ENCODE results near the gene LRRC32. TPM values are rescaled to one million over a fixed set of nuclear protein-coding genes. Genes with fewer than 3 reads are reported as not detected.

The LRRC32 gene
- polyA plus RNA-seq, 1 donor (not counting 4 experiments of a cell fraction or from before 2014, with no cell fraction given) = not detected

GRCh38 chr11:76615950-76616349 is 54.6 kb downstream of the LRRC32 start:
- no peaks in the 10 kb centered on the region for H3K9me3 ChIP-seq (ENCODE audit: control insufficient read depth, low read depth, low read length)
- no peaks in the 10 kb centered on the region for H3K27me3 ChIP-seq (ENCODE audit: control insufficient read depth, extremely low read depth, insufficient read depth, low read length)
- TF ChIP-seq EZH2 (IDR thresholded peaks at IDR 0.05; ENCODE audit: low read length) (no peak), CTCF (optimal IDR thresholded peaks at IDR 0.05 in 1 of 3, IDR thresholded peaks at IDR 0.05 in 1 of 3, conservative IDR thresholded peaks at IDR 0.05 in 1 of 3; ENCODE audit: extremely low read depth in 1 of 3, insufficient read depth in 2 of 3, low read length in 3 of 3) (no peak)
- no peaks in the 10 kb centered on the region for H4K20me1 ChIP-seq (ENCODE audit: control insufficient read depth, extremely low read depth, insufficient read depth, low read length)
- no peaks in the 10 kb centered on the region for H3K9me1 ChIP-seq (ENCODE audit: control insufficient read depth, extremely low read depth, insufficient read depth, low read length)
- H3K4me2 ChIP-seq (ENCODE audit: control insufficient read depth, extremely low read depth, insufficient read depth, low read depth, low read length) = no peak overlapping the region
- no peak overlapping the region for H3K27ac ChIP-seq (ENCODE audit: control insufficient read depth, insufficient read depth, low read length)
- H3K36me3 ChIP-seq (ENCODE audit: control insufficient read depth in 2 of 2, extremely low read depth in 1 of 2, insufficient read depth in 2 of 2, low read length in 2 of 2) = no peaks in the 10 kb centered on the region
- H3K79me2 ChIP-seq (ENCODE audit: control insufficient read depth, insufficient read depth, low read length) = no peaks in the 10 kb centered on the region
- H3K9ac ChIP-seq (ENCODE audit: control insufficient read depth, extremely low read depth, insufficient read depth, low read length) = no peak overlapping the region
- no peak overlapping the region for H3K4me3 ChIP-seq (ENCODE audit: control insufficient read depth in 2 of 3, extremely low read depth in 1 of 3, insufficient read depth in 2 of 3, low read depth in 1 of 3, low read length in 3 of 3)
- peaks cover 12% of the 10 kb centered on the region for H3K4me1 ChIP-seq (ENCODE audit: control insufficient read depth, extremely low read depth, insufficient read depth, low read length)
- dilution Hi-C loops (cut with MboI; ENCODE audit: extremely low pct_ligation_motif_present, low sequenced_read_pairs) = no loop called here
- DNase-seq (ENCODE audit: low read depth, low spot score) (peak; percentile 9), FAIRE-seq (peak; percentile 57)
- peak overlapping the region; percentile 43 for H2AFZ ChIP-seq (ENCODE audit: control insufficient read depth, low read length)

GRCh38 chr11:76614471-76615179 is 55.9 kb downstream of the LRRC32 start:
- Histone ChIP-seq H3K27me3 (ENCODE audit: control insufficient read depth, extremely low read depth, insufficient read depth, low read length) (no peaks in the 10 kb centered on the region), H3K4me2 (ENCODE audit: control insufficient read depth, extremely low read depth, insufficient read depth, low read depth, low read length) (no peak overlapping the region), H2AFZ (ENCODE audit: control insufficient read depth, low read length) (no peak overlapping the region), H4K20me1 (ENCODE audit: control insufficient read depth, extremely low read depth, insufficient read depth, low read length) (no peaks in the 10 kb centered on the region), H3K9ac (ENCODE audit: control insufficient read depth, extremely low read depth, insufficient read depth, low read length) (no peak overlapping the region), H3K9me3 (ENCODE audit: control insufficient read depth, low read depth, low read length) (no peaks in the 10 kb centered on the region), H3K4me1 (ENCODE audit: control insufficient read depth, extremely low read depth, insufficient read depth, low read length) (peaks cover 12% of the 10 kb centered on the region), H3K4me3 (ENCODE audit: control insufficient read depth in 2 of 3, extremely low read depth in 1 of 3, insufficient read depth in 2 of 3, low read depth in 1 of 3, low read length in 3 of 3) (no peak overlapping the region), H3K36me3 (ENCODE audit: control insufficient read depth in 2 of 2, extremely low read depth in 1 of 2, insufficient read depth in 2 of 2, low read length in 2 of 2) (no peaks in the 10 kb centered on the region), H3K27ac (ENCODE audit: control insufficient read depth, insufficient read depth, low read length) (no peak overlapping the region), H3K79me2 (ENCODE audit: control insufficient read depth, insufficient read depth, low read length) (no peaks in the 10 kb centered on the region), H3K9me1 (ENCODE audit: control insufficient read depth, extremely low read depth, insufficient read depth, low read length) (no peaks in the 10 kb centered on the region)
- FAIRE-seq (no peak), DNase-seq (ENCODE audit: low read depth, low spot score) (no peak)
- TF ChIP-seq EZH2 (IDR thresholded peaks at IDR 0.05; ENCODE audit: low read length) (no peak), CTCF (optimal IDR thresholded peaks at IDR 0.05 in 1 of 3, IDR thresholded peaks at IDR 0.05 in 1 of 3, conservative IDR thresholded peaks at IDR 0.05 in 1 of 3; ENCODE audit: extremely low read depth in 1 of 3, insufficient read depth in 2 of 3, low read length in 3 of 3) (no peak)
- dilution Hi-C loops (cut with MboI; ENCODE audit: extremely low pct_ligation_motif_present, low sequenced_read_pairs) = no loop called here

All from keratinocyte (primary cell).